GM12892 (cell line): Measurements from ENCODE around the gene ZSCAN1.

Source experiments
- POLR2A ChIP-seq: IDR thresholded peaks from 2 replicates; pipeline ENCODE4 v1.6.1; 2011; ENCODE audit warnings: low read depth, low read length, control low read depth
- POLR2AphosphoS5 ChIP-seq: IDR thresholded peaks from 2 replicates; pipeline ENCODE4 v1.6.1; 2011; ENCODE audit warnings: low read depth, low read length, control low read depth
- TAF1 ChIP-seq: IDR thresholded peaks from 2 replicates; pipeline ENCODE4 v1.6.1; 2011; ENCODE audit warnings: low read depth, mild to moderate bottlenecking, control low read depth, low read length, borderline replicate concordance

DNA sequence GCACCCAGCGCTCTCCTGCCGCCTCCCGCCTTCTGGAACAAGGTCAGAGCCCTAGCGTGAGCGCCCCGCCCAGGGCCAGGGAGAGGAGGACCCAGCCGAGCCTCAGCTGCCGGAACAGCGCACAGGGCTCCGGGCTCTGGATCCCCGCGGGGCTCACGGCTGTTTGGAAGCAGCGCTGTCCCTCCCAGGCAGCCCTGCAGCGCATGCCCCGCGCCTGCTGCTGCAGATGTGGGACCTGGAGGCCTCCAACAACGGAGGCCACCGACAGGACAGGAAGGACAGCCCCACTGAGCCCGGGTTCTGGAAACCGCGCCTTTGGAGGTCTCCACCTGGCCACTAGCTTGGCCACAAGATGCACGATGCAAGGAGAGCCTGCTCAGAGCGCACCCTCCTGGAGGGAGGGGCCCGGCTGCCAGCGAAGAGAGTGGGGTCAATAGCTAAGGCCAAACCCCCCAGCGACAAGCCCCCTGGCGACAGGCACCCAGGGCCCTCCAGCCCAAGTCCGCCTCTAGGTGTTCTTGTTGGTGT is 51.6 kb downstream of the ZSCAN1 start:
- TF ChIP-seq POLR2AphosphoS5 (no peak), POLR2A (no peak), TAF1 (no peak)
